ENCODE measurements around the gene SHKBP1. TPM values are rescaled to one million over a fixed set of nuclear protein-coding genes. Genes with fewer than 3 reads are reported as not detected.

SHKBP1 gene
- total RNA-seq, 2 experiments from 2014 or later: 135 to 153 TPM

- Mint-ChIP-seq H3K9me3 (ENCODE audit: low read depth) (no peaks in the 10 kb centered on the region), H3K27me3 (peaks cover 51% of the 10 kb centered on the region), H3K27ac (no peak overlapping the region), H3K36me3 (no peaks in the 10 kb centered on the region), H3K4me1 (peaks cover 10% of the 10 kb centered on the region), H3K4me3 (no peak overlapping the region)
- CTCF ChIA-PET: interaction anchor here (1.7 kb wide), 1 partner anchor 69 kb away, joined by 4 read pairs; no protein-coding TSS in a partner anchor
- no peak for ATAC-seq
- DNase-seq: no peak
Observed at GRCh38 chr19:40565355-40565754, 11.3 kb upstream of the SHKBP1 start.

- no peak for ATAC-seq
- CTCF ChIA-PET: interaction anchor here (1.7 kb wide), 1 partner anchor 69 kb away, joined by 4 read pairs; no protein-coding TSS in a partner anchor
- no peak for DNase-seq
- Mint-ChIP-seq H3K36me3 (no peaks in the 10 kb centered on the region), H3K27me3 (peaks cover 46% of the 10 kb centered on the region), H3K27ac (no peak overlapping the region), H3K9me3 (ENCODE audit: low read depth) (no peaks in the 10 kb centered on the region), H3K4me1 (peaks cover 15% of the 10 kb centered on the region), H3K4me3 (no peak overlapping the region)
Observed at GRCh38 chr19:40565910-40566495, 10.7 kb upstream of the SHKBP1 start.

GRCh38 chr19:40567040-40567749 lies 9.5 kb upstream of the SHKBP1 start:
- no peak overlapping the region for H3K4me3 Mint-ChIP-seq
- H3K9me3 Mint-ChIP-seq (ENCODE audit: low read depth): no peaks in the 10 kb centered on the region
- no peaks in the 10 kb centered on the region for H3K36me3 Mint-ChIP-seq
- ATAC-seq (no peak), DNase-seq (no peak)
- CTCF ChIA-PET: interaction anchor here (0.8 to 1.5 kb wide), 4 partner anchors 11 to 262 kb away, joined by 3 to 5 read pairs (median 4); no protein-coding TSS in a partner anchor
- peaks cover 12% of the 10 kb centered on the region for H3K4me1 Mint-ChIP-seq
- no peak overlapping the region for H3K27ac Mint-ChIP-seq
- peaks cover 42% of the 10 kb centered on the region for H3K27me3 Mint-ChIP-seq

GRCh38 chr19:40567750-40568494 lies 8.8 kb upstream of the SHKBP1 start:
- CTCF ChIA-PET: interaction anchor here (0.8 to 1.5 kb wide), 4 partner anchors 12 to 263 kb away, joined by 3 to 5 read pairs (median 3); no protein-coding TSS in a partner anchor
- H3K27me3 Mint-ChIP-seq: peaks cover 42% of the 10 kb centered on the region
- DNase-seq (no peak), ATAC-seq (no peak)
- peaks cover 12% of the 10 kb centered on the region for H3K4me1 Mint-ChIP-seq
- no peak overlapping the region for H3K27ac Mint-ChIP-seq
- H3K4me3 Mint-ChIP-seq: no peak overlapping the region
- H3K9me3 Mint-ChIP-seq (ENCODE audit: low read depth): no peaks in the 10 kb centered on the region
- H3K36me3 Mint-ChIP-seq: no peaks in the 10 kb centered on the region

- peaks cover 33% of the 10 kb centered on the region for H3K27me3 Mint-ChIP-seq
- H3K27ac Mint-ChIP-seq: peak overlapping the region; percentile 81
- ATAC-seq (peak; percentile 93), DNase-seq (peak; percentile 99)
- peaks cover 16% of the 10 kb centered on the region for H3K4me1 Mint-ChIP-seq
- CTCF ChIA-PET: interaction anchor here (0.7 to 5.1 kb wide), 14 partner anchors 16 to 588 kb away, joined by 3 to 40 read pairs (median 4); partner anchors contain the start of gene LTBP4
- H3K4me3 Mint-ChIP-seq: peak overlapping the region; percentile 56
- H3K36me3 Mint-ChIP-seq: no peaks in the 10 kb centered on the region
- H3K9me3 Mint-ChIP-seq (ENCODE audit: low read depth): no peaks in the 10 kb centered on the region
Observed at GRCh38 chr19:40570313-40571004, 6.2 kb upstream of the SHKBP1 start.

GRCh38 chr19:40571005-40571318 lies 5.7 kb upstream of the SHKBP1 start:
- Mint-ChIP-seq H3K9me3 (ENCODE audit: low read depth) (no peaks in the 10 kb centered on the region), H3K36me3 (no peaks in the 10 kb centered on the region), H3K27ac (peak overlapping the region; percentile 81), H3K4me1 (peaks cover 17% of the 10 kb centered on the region), H3K27me3 (peaks cover 29% of the 10 kb centered on the region), H3K4me3 (peak overlapping the region; percentile 56)
- DNase-seq (no peak), ATAC-seq (no peak)
- CTCF ChIA-PET: interaction anchor here (0.7 to 5.1 kb wide), 13 partner anchors 22 to 587 kb away, joined by 3 to 40 read pairs (median 4); partner anchors contain the start of gene LTBP4

GRCh38 chr19:40571831-40572495 lies 4.7 kb upstream of the SHKBP1 start:
- peaks cover 22% of the 10 kb centered on the region for H3K27me3 Mint-ChIP-seq
- H3K9me3 Mint-ChIP-seq (ENCODE audit: low read depth): no peaks in the 10 kb centered on the region
- CTCF ChIA-PET: interaction anchor here (5.1 kb wide), 1 partner anchor 29 kb away, joined by 40 read pairs; the partner anchor contains the start of gene LTBP4
- ATAC-seq (no peak), DNase-seq (no peak)
- no peak overlapping the region for H3K27ac Mint-ChIP-seq
- H3K4me1 Mint-ChIP-seq: peaks cover 19% of the 10 kb centered on the region
- H3K4me3 Mint-ChIP-seq: no peak overlapping the region
- no peaks in the 10 kb centered on the region for H3K36me3 Mint-ChIP-seq

GRCh38 chr19:40575326-40575725 lies 1.3 kb upstream of the SHKBP1 start:
- no peak for ATAC-seq
- no peak overlapping the region for H3K27ac Mint-ChIP-seq

GRCh38 chr19:40576151-40576584 lies 505 bp upstream of the SHKBP1 start:
- Mint-ChIP-seq H3K27me3 (no peaks in the 10 kb centered on the region), H3K36me3 (peaks cover 16% of the 10 kb centered on the region), H3K4me1 (peaks cover 20% of the 10 kb centered on the region), H3K9me3 (ENCODE audit: low read depth) (no peaks in the 10 kb centered on the region), H3K27ac (peak overlapping the region; percentile 86), H3K4me3 (peak overlapping the region; percentile 90)
- DNase-seq (peak; percentile 53), ATAC-seq (peak; percentile 31)
- CTCF ChIA-PET: interaction anchor here (1.4 kb wide), 1 partner anchor 27 kb away, joined by 5 read pairs; no protein-coding TSS in a partner anchor

More at GRCh38 chr19:40575326-40575725, 1.3 kb upstream of the SHKBP1 start:
- Mint-ChIP-seq H3K36me3 (peaks cover 9% of the 10 kb centered on the region), H3K9me3 (ENCODE audit: low read depth) (no peaks in the 10 kb centered on the region), H3K4me3 (peak overlapping the region; percentile 28), H3K27me3 (no peaks in the 10 kb centered on the region), H3K4me1 (peaks cover 26% of the 10 kb centered on the region)
- CTCF ChIA-PET: interaction anchor here (1.4 kb wide), 1 partner anchor 26 kb away, joined by 5 read pairs; no protein-coding TSS in a partner anchor
- no peak for DNase-seq

- CTCF ChIA-PET: interaction anchor here (1.5 to 2.3 kb wide), 3 partner anchors 20 to 29 kb away, joined by 4 to 14 read pairs (median 6); no protein-coding TSS in a partner anchor
Observed at GRCh38 chr19:40578442-40578908, 1.8 kb downstream of the SHKBP1 start.

GRCh38 chr19:40580619-40581018 lies 3.9 kb downstream of the SHKBP1 start:
- ATAC-seq (no peak), DNase-seq (no peak)
- peaks cover 18% of the 10 kb centered on the region for H3K4me1 Mint-ChIP-seq
- no peaks in the 10 kb centered on the region for H3K27me3 Mint-ChIP-seq
- no peak overlapping the region for H3K27ac Mint-ChIP-seq
- H3K9me3 Mint-ChIP-seq (ENCODE audit: low read depth): no peaks in the 10 kb centered on the region
- CTCF ChIA-PET: no interaction called here
- no peak overlapping the region for H3K4me3 Mint-ChIP-seq
- H3K36me3 Mint-ChIP-seq: peaks cover 32% of the 10 kb centered on the region

More at GRCh38 chr19:40578442-40578908, 1.8 kb downstream of the SHKBP1 start:
- no peaks in the 10 kb centered on the region for H3K9me3 Mint-ChIP-seq (ENCODE audit: low read depth)
- peaks cover 21% of the 10 kb centered on the region for H3K36me3 Mint-ChIP-seq
- DNase-seq (no peak), ATAC-seq (no peak)
- peak overlapping the region; percentile 90 for H3K4me3 Mint-ChIP-seq
- H3K27me3 Mint-ChIP-seq: no peaks in the 10 kb centered on the region
- peaks cover 20% of the 10 kb centered on the region for H3K4me1 Mint-ChIP-seq
- no peak overlapping the region for H3K27ac Mint-ChIP-seq

- Mint-ChIP-seq H3K36me3 (peaks cover 39% of the 10 kb centered on the region), H3K27me3 (no peaks in the 10 kb centered on the region), H3K4me3 (no peak overlapping the region), H3K9me3 (ENCODE audit: low read depth) (no peaks in the 10 kb centered on the region), H3K27ac (no peak overlapping the region), H3K4me1 (peaks cover 22% of the 10 kb centered on the region)
- DNase-seq (no peak), ATAC-seq (no peak)
- CTCF ChIA-PET: interaction anchor here (1.2 kb wide), 2 partner anchors 9 to 53 kb away, joined by 3 to 4 read pairs; no protein-coding TSS in a partner anchor
Observed at GRCh38 chr19:40581531-40581930, 4.9 kb downstream of the SHKBP1 start.

Data from activated CD8-positive, alpha-beta memory T cell treated with anti-CD3 and anti-CD28 coated beads, Interleukin-2, amount 10 ng/mL, durations not matched to agents 7 days and 5 days (primary cell).